Ishikawa (cell line): ENCODE measurements around the gene KRTAP9-8.

Experiments
- CEBPB ChIP-seq: IDR thresholded peaks from 2 replicates; pipeline ENCODE4 v1.6.1; 2012
- CREB1 ChIP-seq: IDR thresholded peaks from 2 replicates; pipeline ENCODE4 v1.6.1; 2012; ENCODE audit warnings: low read depth
- EP300 ChIP-seq: IDR thresholded peaks from 2 replicates; pipeline ENCODE4 v1.6.1; 2012; ENCODE audit warnings: borderline replicate concordance
- FOXM1 ChIP-seq: IDR thresholded peaks from 2 replicates; pipeline ENCODE4 v1.6.1; 2012; ENCODE audit warnings: low read depth, borderline replicate concordance
- MAX ChIP-seq: IDR thresholded peaks from 2 replicates; pipeline ENCODE4 v1.6.1; 2012
- NFIC ChIP-seq: IDR thresholded peaks from 2 replicates; pipeline ENCODE4 v1.6.1; 2012
- RAD21 ChIP-seq: IDR thresholded peaks from 2 replicates; pipeline ENCODE4 v1.6.1; 2012; ENCODE audit warnings: low read depth
- REST ChIP-seq: IDR thresholded peaks from 2 replicates; pipeline ENCODE4 v1.6.1; 2012; ENCODE audit warnings: low read depth, mild to moderate bottlenecking
- TAF1 ChIP-seq: IDR thresholded peaks from 2 replicates; pipeline ENCODE4 v1.6.1; 2012; ENCODE audit warnings: low read depth, mild to moderate bottlenecking
- TCF12 ChIP-seq: IDR thresholded peaks from 2 replicates; pipeline ENCODE4 v1.6.1; 2012; ENCODE audit warnings: low read depth
- TEAD4 ChIP-seq: IDR thresholded peaks from 2 replicates; pipeline ENCODE4 v1.6.1; 2012
- USF1 ChIP-seq: IDR thresholded peaks from 2 replicates; pipeline ENCODE4 v1.6.1; 2012
- ZBTB7A ChIP-seq: IDR thresholded peaks from 2 replicates; pipeline ENCODE4 v1.6.1; 2012; ENCODE audit warnings: low read depth

GRCh38 chr17:41196068-41196467 is 41.7 kb upstream of the KRTAP9-8 start:
- no peak for TF ChIP-seq CREB1
- TF ChIP-seq EP300: no peak
- no peak for TF ChIP-seq TAF1
- no peak for TF ChIP-seq MAX
- no peak for TF ChIP-seq CEBPB
- no peak for TF ChIP-seq USF1
- TF ChIP-seq ZBTB7A: no peak
- TF ChIP-seq FOXM1: no peak
- no peak for TF ChIP-seq TEAD4
- TF ChIP-seq REST: no peak
- TF ChIP-seq NFIC: no peak
- no peak for TF ChIP-seq TCF12
- no peak for TF ChIP-seq RAD21
